ENCODE measurements around the gene EFNA5.
"Not testable (repeated sequence)": the region's sequence is repeated elsewhere in the genome, so short reads cannot be mapped to it uniquely, and the experiment has no call there.

The EFNA5 gene

DNA sequence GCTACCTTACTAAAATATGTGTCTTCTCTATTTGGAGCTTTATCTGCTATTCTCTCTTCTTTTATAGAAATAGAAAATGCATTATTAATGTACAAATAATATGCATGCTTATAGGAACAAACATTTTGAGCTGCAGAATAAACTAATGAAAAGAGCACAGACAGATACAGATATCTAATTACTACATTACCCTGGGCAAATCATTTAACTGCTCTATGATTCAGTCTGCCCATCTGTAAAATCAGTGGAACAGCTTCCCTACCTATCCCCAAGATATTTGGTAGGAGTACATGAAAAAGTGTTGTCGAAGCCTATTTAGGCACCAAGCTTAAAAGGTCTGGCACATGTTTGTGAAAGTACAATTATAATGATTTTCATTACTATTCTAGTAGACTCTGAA lies 166.3 kb downstream of the EFNA5 start:
- Mint-ChIP-seq H3K27ac (ENCODE audit: low read depth) (no peak overlapping the region), H3K36me3 (ENCODE audit: insufficient read depth) (peaks cover 2% of the 10 kb centered on the region), H3K4me1 (peaks cover 14% of the 10 kb centered on the region), H3K9me3 (peaks cover 6% of the 10 kb centered on the region), H3K4me3 (no peak overlapping the region), H3K27me3 (no peaks in the 10 kb centered on the region)
- DNase-seq (ENCODE audit: low spot score in 2 of 2) (no peak), ATAC-seq (replicated peaks; ENCODE audit: extremely low read depth, poor library complexity, severe bottlenecking) (no peak)

DNA sequence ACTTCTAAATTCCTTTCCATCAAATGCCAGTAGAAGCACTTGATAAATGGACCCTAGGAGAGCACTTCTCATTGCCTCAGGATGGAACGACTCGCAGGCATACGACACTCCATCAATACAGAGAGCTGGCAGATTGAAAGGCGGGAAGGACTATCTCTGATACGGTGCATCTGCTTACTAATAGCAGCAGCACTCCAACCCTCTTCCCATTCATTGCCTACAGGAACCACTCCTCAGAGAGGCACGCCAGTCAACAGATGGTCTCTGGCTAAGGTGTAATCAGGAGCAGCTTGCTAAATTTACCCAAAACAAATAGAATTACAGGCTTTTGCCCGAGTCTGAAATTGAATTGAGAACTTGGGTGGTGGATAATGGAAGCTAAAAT lies 168.1 kb downstream of the EFNA5 start:
- DNase-seq (ENCODE audit: low spot score in 2 of 2) = no peak
- H3K9me3 Mint-ChIP-seq = peaks cover 6% of the 10 kb centered on the region
- H3K27ac Mint-ChIP-seq (ENCODE audit: low read depth) = peak overlapping the region; percentile 81
- peaks cover 2% of the 10 kb centered on the region for H3K36me3 Mint-ChIP-seq (ENCODE audit: insufficient read depth)
- H3K4me1 Mint-ChIP-seq = peaks cover 14% of the 10 kb centered on the region
- H3K27me3 Mint-ChIP-seq = no peaks in the 10 kb centered on the region
- H3K4me3 Mint-ChIP-seq = no peak overlapping the region
- ATAC-seq (replicated peaks; ENCODE audit: extremely low read depth, poor library complexity, severe bottlenecking) = no peak

- no peaks in the 10 kb centered on the region for H3K27me3 Mint-ChIP-seq
- peak overlapping the region; percentile 55 for H3K4me3 Mint-ChIP-seq
- DNase-seq (ENCODE audit: low spot score in 2 of 2) (peak in 1 of 2 donors; percentile 18), ATAC-seq (replicated peaks; ENCODE audit: extremely low read depth, poor library complexity, severe bottlenecking) (peak; percentile 86)
- peaks cover 6% of the 10 kb centered on the region for H3K9me3 Mint-ChIP-seq
- peaks cover 14% of the 10 kb centered on the region for H3K4me1 Mint-ChIP-seq
- peak overlapping the region; percentile 81 for H3K27ac Mint-ChIP-seq (ENCODE audit: low read depth)
- H3K36me3 Mint-ChIP-seq (ENCODE audit: insufficient read depth) = peaks cover 2% of the 10 kb centered on the region
Measured at GRCh38 chr5:107501965-107502675, 168.6 kb downstream of the EFNA5 start.

- no peak overlapping the region for H3K27ac Mint-ChIP-seq (ENCODE audit: low read depth)
- peaks cover 6% of the 10 kb centered on the region for H3K9me3 Mint-ChIP-seq
- H3K4me1 Mint-ChIP-seq = peaks cover 14% of the 10 kb centered on the region
- H3K4me3 Mint-ChIP-seq = no peak overlapping the region
- H3K36me3 Mint-ChIP-seq (ENCODE audit: insufficient read depth) = peaks cover 2% of the 10 kb centered on the region
- DNase-seq (ENCODE audit: low spot score in 2 of 2) (no peak), ATAC-seq (replicated peaks; ENCODE audit: extremely low read depth, poor library complexity, severe bottlenecking) (no peak)
- H3K27me3 Mint-ChIP-seq = no peaks in the 10 kb centered on the region
Measured at GRCh38 chr5:107500840-107501239, 169.9 kb downstream of the EFNA5 start.

DNA sequence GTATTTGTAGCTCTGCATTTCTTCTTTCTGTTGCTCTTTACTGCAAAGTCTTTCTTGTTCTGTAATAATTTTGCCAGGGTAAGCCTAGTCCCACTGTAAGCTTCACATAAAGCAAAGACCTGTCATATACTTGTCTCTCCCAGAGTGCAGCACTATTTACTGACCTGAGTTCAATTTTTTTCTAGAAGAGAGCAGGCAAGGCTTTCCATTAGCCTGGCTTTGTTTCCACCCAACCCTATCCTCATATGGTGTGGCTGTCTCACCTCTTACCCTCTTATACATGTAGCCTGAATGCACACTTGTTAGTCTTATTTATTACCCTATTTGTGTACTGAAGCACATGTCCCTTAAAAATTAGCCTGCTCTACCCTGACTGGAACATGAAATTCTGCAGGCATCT lies 170.4 kb downstream of the EFNA5 start:
- no peak for DNase-seq (ENCODE audit: low spot score in 2 of 2)
- H3K27ac Mint-ChIP-seq (ENCODE audit: low read depth) = no peak overlapping the region
- no peak overlapping the region for H3K4me3 Mint-ChIP-seq
- peaks cover 2% of the 10 kb centered on the region for H3K36me3 Mint-ChIP-seq (ENCODE audit: insufficient read depth)
- peaks cover 6% of the 10 kb centered on the region for H3K9me3 Mint-ChIP-seq
- peaks cover 14% of the 10 kb centered on the region for H3K4me1 Mint-ChIP-seq
- H3K27me3 Mint-ChIP-seq = no peaks in the 10 kb centered on the region
- no peak for ATAC-seq (replicated peaks; ENCODE audit: extremely low read depth, poor library complexity, severe bottlenecking)

DNA sequence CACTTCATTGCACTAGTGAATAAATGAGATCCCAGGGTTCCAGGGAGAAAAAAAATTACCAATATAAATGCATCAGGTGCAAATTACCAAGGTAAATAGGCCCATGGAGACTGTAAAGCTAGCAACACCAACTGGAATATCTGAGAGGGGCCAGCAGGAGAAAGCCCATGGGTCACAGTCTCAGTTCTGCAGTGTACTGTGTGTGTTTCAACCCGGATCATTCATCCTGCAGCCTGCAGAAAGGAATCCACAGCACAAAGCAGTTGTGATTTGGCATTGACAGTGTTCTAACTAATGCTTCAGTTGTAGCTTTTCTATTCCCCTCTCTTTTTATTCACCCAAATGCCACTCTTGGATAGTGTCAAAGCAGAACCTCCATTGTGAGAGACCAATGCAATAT lies 171.0 kb downstream of the EFNA5 start:
- no peak for ATAC-seq (replicated peaks; ENCODE audit: extremely low read depth, poor library complexity, severe bottlenecking)

GRCh38 chr5:107499237-107499636 lies 171.5 kb downstream of the EFNA5 start:
- H3K4me1 Mint-ChIP-seq = peaks cover 14% of the 10 kb centered on the region
- no peak overlapping the region for H3K4me3 Mint-ChIP-seq
- H3K27ac Mint-ChIP-seq (ENCODE audit: low read depth) = no peak overlapping the region
- H3K27me3 Mint-ChIP-seq = no peaks in the 10 kb centered on the region
- peaks cover 2% of the 10 kb centered on the region for H3K36me3 Mint-ChIP-seq (ENCODE audit: insufficient read depth)
- ATAC-seq (replicated peaks; ENCODE audit: extremely low read depth, poor library complexity, severe bottlenecking) (no peak), DNase-seq (ENCODE audit: low spot score in 2 of 2) (no peak)
- peaks cover 6% of the 10 kb centered on the region for H3K9me3 Mint-ChIP-seq

More for the DNA sequence above, 171.0 kb downstream of the EFNA5 start:
- Mint-ChIP-seq H3K4me1 (peaks cover 14% of the 10 kb centered on the region), H3K4me3 (no peak overlapping the region), H3K27me3 (no peaks in the 10 kb centered on the region), H3K36me3 (ENCODE audit: insufficient read depth) (peaks cover 2% of the 10 kb centered on the region), H3K27ac (ENCODE audit: low read depth) (no peak overlapping the region), H3K9me3 (peaks cover 6% of the 10 kb centered on the region)
- DNase-seq (ENCODE audit: low spot score in 2 of 2) = no peak

DNA sequence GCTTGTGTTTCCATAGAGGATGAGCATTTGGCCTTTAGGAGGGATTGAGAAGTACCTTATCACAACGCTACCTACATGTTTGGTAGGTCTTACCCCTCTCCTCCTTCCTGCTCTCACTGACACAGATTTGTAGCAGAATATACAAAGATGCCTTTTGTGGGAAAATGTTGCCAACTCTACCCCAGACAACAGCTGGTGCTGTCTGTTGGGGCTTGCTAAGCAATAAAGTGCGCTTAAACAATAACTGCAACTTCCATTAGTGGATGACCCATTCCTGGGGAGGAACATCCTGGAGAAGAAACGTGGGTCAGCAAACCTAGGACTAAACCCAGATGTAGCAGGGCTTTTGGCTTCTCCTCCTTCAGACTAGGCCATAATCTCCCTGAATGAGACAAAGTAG lies 174.3 kb downstream of the EFNA5 start:
- no peaks in the 10 kb centered on the region for H3K27me3 Mint-ChIP-seq
- no peaks in the 10 kb centered on the region for H3K9me3 Mint-ChIP-seq
- H3K4me1 Mint-ChIP-seq = no peaks in the 10 kb centered on the region
- H3K36me3 Mint-ChIP-seq (ENCODE audit: insufficient read depth) = no peaks in the 10 kb centered on the region
- ATAC-seq (replicated peaks; ENCODE audit: extremely low read depth, poor library complexity, severe bottlenecking) (no peak), DNase-seq (ENCODE audit: low spot score in 2 of 2) (no peak)
- no peak overlapping the region for H3K4me3 Mint-ChIP-seq
- H3K27ac Mint-ChIP-seq (ENCODE audit: low read depth) = no peak overlapping the region

- ATAC-seq (replicated peaks; ENCODE audit: extremely low read depth, poor library complexity, severe bottlenecking); H3K27me3 Mint-ChIP-seq; H3K4me3 Mint-ChIP-seq; H3K4me1 Mint-ChIP-seq; H3K27ac Mint-ChIP-seq (ENCODE audit: low read depth); DNase-seq (ENCODE audit: low spot score in 2 of 2); H3K9me3 Mint-ChIP-seq; H3K36me3 Mint-ChIP-seq (ENCODE audit: insufficient read depth): not testable (repeated sequence)
Measured at GRCh38 chr5:107494129-107494528, 176.6 kb downstream of the EFNA5 start.

DNA sequence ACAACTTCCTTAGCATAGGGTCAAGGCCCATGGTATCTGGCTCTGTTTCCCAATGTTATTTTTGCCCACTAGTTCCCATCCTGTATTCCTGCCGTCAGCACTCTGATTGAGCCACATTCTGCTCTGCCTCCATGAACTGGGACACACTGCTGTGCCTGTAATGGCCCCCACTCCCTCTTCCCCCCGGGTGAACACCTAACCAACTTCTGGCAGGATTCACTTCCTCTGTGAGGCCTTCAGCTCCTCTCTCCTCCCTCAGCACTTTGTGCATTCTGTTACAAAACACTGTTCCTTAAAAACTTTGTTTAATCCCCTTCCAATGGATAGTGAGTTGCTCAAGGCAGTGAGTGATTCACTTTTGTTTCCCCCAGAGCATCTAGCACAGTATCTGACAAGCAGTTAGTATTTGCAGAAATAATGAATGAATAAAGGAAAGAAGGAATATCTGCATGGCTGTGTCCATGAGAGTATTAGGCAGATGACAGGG lies 183.6 kb downstream of the EFNA5 start:
- H3K27me3 Mint-ChIP-seq = no peaks in the 10 kb centered on the region
- peaks cover 39% of the 10 kb centered on the region for H3K4me1 Mint-ChIP-seq
- ATAC-seq (replicated peaks; ENCODE audit: extremely low read depth, poor library complexity, severe bottlenecking) = no peak
- no peak for DNase-seq (ENCODE audit: low spot score in 2 of 2)
- peak overlapping the region; percentile 33 for H3K4me3 Mint-ChIP-seq
- H3K9me3 Mint-ChIP-seq = peaks cover 11% of the 10 kb centered on the region
- H3K27ac Mint-ChIP-seq (ENCODE audit: low read depth) = peak overlapping the region; percentile 95
- peaks cover 6% of the 10 kb centered on the region for H3K36me3 Mint-ChIP-seq (ENCODE audit: insufficient read depth)

- DNase-seq (ENCODE audit: low spot score in 2 of 2) = peak in 1 of 2 donors; percentile 50
- peak; percentile 100 for ATAC-seq (replicated peaks; ENCODE audit: extremely low read depth, poor library complexity, severe bottlenecking)
Measured at GRCh38 chr5:107486489-107486888, 184.2 kb downstream of the EFNA5 start.

GRCh38 chr5:107485184-107485583 lies 185.6 kb downstream of the EFNA5 start:
- Mint-ChIP-seq H3K4me1 (peaks cover 46% of the 10 kb centered on the region), H3K9me3 (peaks cover 11% of the 10 kb centered on the region), H3K27ac (ENCODE audit: low read depth) (peak overlapping the region; percentile 95), H3K36me3 (ENCODE audit: insufficient read depth) (peaks cover 6% of the 10 kb centered on the region), H3K27me3 (no peaks in the 10 kb centered on the region), H3K4me3 (no peak overlapping the region)
- ATAC-seq (replicated peaks; ENCODE audit: extremely low read depth, poor library complexity, severe bottlenecking) (no peak), DNase-seq (ENCODE audit: low spot score in 2 of 2) (no peak)

More at GRCh38 chr5:107486489-107486888, 184.2 kb downstream of the EFNA5 start:
- Mint-ChIP-seq H3K27me3 (no peaks in the 10 kb centered on the region), H3K36me3 (ENCODE audit: insufficient read depth) (peaks cover 6% of the 10 kb centered on the region), H3K4me3 (no peak overlapping the region), H3K9me3 (peaks cover 11% of the 10 kb centered on the region), H3K4me1 (peaks cover 39% of the 10 kb centered on the region), H3K27ac (ENCODE audit: low read depth) (peak overlapping the region; percentile 95)

DNA sequence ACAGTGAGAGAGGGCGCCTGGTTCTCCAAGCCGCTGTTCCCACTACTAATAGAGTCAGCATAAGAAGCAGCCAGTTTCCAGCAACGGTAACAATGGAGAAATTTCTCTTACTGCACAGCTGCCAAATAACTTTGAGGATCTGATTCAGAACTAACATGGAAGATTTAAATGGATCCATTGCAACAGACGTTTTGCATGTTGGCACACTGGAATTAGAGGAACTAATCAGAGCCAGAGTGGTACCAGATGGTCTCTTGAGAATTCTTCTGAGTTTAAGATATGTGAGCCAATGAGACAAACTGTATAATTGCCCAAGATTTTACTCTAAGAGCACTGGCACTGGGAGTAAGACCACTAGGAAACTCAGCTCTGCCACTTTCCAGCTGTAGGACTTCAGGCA lies 186.5 kb downstream of the EFNA5 start:
- ATAC-seq (replicated peaks; ENCODE audit: extremely low read depth, poor library complexity, severe bottlenecking) (no peak), DNase-seq (ENCODE audit: low spot score in 2 of 2) (no peak)
- Mint-ChIP-seq H3K27me3 (no peaks in the 10 kb centered on the region), H3K36me3 (ENCODE audit: insufficient read depth) (peaks cover 6% of the 10 kb centered on the region), H3K9me3 (peaks cover 11% of the 10 kb centered on the region), H3K4me1 (peaks cover 44% of the 10 kb centered on the region), H3K27ac (ENCODE audit: low read depth) (peak overlapping the region; percentile 95), H3K4me3 (no peak overlapping the region)

Measured in central memory CD8-positive, alpha-beta T cell (primary cell).